ENCODE results near the gene MND1. TPM values are rescaled to one million over a fixed set of nuclear protein-coding genes. Genes with fewer than 3 reads are reported as not detected.

Gene MND1
- total RNA-seq, 1 donor from 2014 or later = 2.3 TPM

- no peak overlapping the region for H3K4me3 ChIP-seq (ENCODE audit: low read depth, low read length)
- no peak for DNase-seq (ENCODE audit: low read depth)
- no peak for TF ChIP-seq CTCF (IDR thresholded peaks at IDR 0.05; ENCODE audit: insufficient read depth, low read length, poor library complexity, severe bottlenecking)
- no peaks in the 10 kb centered on the region for H3K27me3 ChIP-seq (ENCODE audit: control insufficient read depth, insufficient read depth, low read length)
- H3K36me3 ChIP-seq (ENCODE audit: control insufficient read depth, insufficient read depth, low read length) = no peaks in the 10 kb centered on the region
Observed at GRCh38 chr4:153383131-153383530, 38.6 kb downstream of the MND1 start.

DNA sequence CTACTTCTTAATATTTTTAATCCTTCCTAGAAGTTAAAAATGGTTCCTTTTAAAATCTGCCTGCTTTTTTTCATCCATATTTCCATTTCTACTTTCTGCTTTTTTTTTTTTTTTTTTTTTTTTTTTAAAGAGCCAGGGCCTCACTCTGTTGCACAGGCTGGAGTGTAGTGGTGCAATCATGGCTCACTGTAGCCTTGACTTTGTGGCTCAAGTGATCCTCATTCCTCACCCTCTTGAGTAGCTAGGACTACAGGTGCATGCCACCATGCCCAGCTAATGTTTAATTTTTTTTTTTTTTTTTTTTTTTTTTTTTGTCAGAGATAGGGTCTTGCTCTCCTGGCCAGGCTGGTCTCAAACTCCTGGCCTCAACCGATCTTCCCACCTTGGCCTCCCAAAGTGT lies 39.7 kb downstream of the MND1 start:
- TF ChIP-seq CTCF (IDR thresholded peaks at IDR 0.05; ENCODE audit: insufficient read depth, low read length, poor library complexity, severe bottlenecking) = no peak
- H3K27me3 ChIP-seq (ENCODE audit: control insufficient read depth, insufficient read depth, low read length) = no peaks in the 10 kb centered on the region
- H3K4me3 ChIP-seq (ENCODE audit: low read depth, low read length) = no peak overlapping the region
- H3K36me3 ChIP-seq (ENCODE audit: control insufficient read depth, insufficient read depth, low read length) = no peaks in the 10 kb centered on the region
- no peak for DNase-seq (ENCODE audit: low read depth)

DNA sequence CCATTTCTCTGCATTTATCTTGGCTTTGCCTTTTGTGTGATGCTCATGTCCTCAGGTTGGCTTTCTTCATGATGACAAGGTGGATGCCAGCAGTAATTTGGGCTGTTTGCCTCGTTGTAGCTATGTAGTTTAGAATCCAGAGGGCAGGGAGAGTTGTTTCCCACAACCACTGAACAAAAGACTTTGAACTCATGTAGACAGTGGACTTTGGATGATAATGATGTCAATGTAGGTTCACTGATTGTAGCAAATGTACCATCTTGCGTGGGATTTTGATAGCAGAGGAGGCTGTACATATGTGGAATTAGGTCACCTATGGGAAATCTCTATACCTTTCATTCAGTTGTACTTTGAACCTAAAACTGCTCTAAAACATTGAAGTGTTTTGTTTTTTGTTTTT lies 41.3 kb downstream of the MND1 start:
- DNase-seq (ENCODE audit: low read depth) = no peak
- H3K27me3 ChIP-seq (ENCODE audit: control insufficient read depth, insufficient read depth, low read length) = no peaks in the 10 kb centered on the region
- no peak for TF ChIP-seq CTCF (IDR thresholded peaks at IDR 0.05; ENCODE audit: insufficient read depth, low read length, poor library complexity, severe bottlenecking)

DNA sequence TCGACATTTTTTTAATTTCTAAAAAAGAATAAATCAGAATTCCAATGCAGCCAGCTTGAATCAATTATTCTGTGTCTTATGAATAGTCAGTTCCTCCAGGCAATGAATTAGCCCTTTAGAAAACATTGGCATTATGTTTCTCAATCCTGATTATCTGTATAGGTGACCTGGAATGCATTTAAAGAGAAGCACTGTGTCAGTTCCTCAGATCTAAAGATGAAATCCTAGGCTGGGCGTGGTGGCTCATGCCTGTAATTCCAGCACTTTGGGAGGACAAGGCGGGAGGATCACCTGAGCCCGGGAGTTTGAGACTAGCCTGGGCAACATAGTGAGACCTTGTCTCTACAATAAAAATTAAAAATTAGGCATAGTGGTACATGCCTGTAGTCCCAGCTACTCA lies 43.5 kb downstream of the MND1 start:
- no peaks in the 10 kb centered on the region for H3K36me3 ChIP-seq (ENCODE audit: control insufficient read depth, insufficient read depth, low read length)
- no peak for TF ChIP-seq CTCF (IDR thresholded peaks at IDR 0.05; ENCODE audit: insufficient read depth, low read length, poor library complexity, severe bottlenecking)
- no peak for DNase-seq (ENCODE audit: low read depth)

More for the DNA sequence above, 41.3 kb downstream of the MND1 start:
- no peaks in the 10 kb centered on the region for H3K36me3 ChIP-seq (ENCODE audit: control insufficient read depth, insufficient read depth, low read length)
- no peak overlapping the region for H3K4me3 ChIP-seq (ENCODE audit: low read depth, low read length)

GRCh38 chr4:153393397-153393796 lies 48.9 kb downstream of the MND1 start:
- no peak for TF ChIP-seq CTCF (IDR thresholded peaks at IDR 0.05; ENCODE audit: insufficient read depth, low read length, poor library complexity, severe bottlenecking)
- DNase-seq (ENCODE audit: low read depth) = peak; percentile 41
- H3K36me3 ChIP-seq (ENCODE audit: control insufficient read depth, insufficient read depth, low read length) = no peaks in the 10 kb centered on the region
- no peak overlapping the region for H3K4me3 ChIP-seq (ENCODE audit: low read depth, low read length)
- no peaks in the 10 kb centered on the region for H3K27me3 ChIP-seq (ENCODE audit: control insufficient read depth, insufficient read depth, low read length)

More for the DNA sequence above, 43.5 kb downstream of the MND1 start:
- Histone ChIP-seq H3K4me3 (ENCODE audit: low read depth, low read length) (no peak overlapping the region), H3K27me3 (ENCODE audit: control insufficient read depth, insufficient read depth, low read length) (no peaks in the 10 kb centered on the region)

- Histone ChIP-seq H3K36me3 (ENCODE audit: control insufficient read depth, insufficient read depth, low read length) (no peaks in the 10 kb centered on the region), H3K4me3 (ENCODE audit: low read depth, low read length) (no peak overlapping the region), H3K27me3 (ENCODE audit: control insufficient read depth, insufficient read depth, low read length) (no peaks in the 10 kb centered on the region)
- TF ChIP-seq CTCF (IDR thresholded peaks at IDR 0.05; ENCODE audit: insufficient read depth, low read length, poor library complexity, severe bottlenecking) = no peak
- DNase-seq (ENCODE audit: low read depth) = no peak
Observed at GRCh38 chr4:153394945-153395344, 50.5 kb downstream of the MND1 start.

Measured in kidney epithelial cell (primary cell).